H9 (cell line): ENCODE measurements around the gene HCN2. TPM values are rescaled to one million over a fixed set of nuclear protein-coding genes. Genes with fewer than 3 reads are reported as not detected.

Source experiments
- DNase-seq: peaks from one replicate; pipeline ENCODE4 v3.0.0-alpha.2; 2017
- H2AFZ ChIP-seq: one replicate; pipeline ENCODE4 v1.6.1; 2013; ENCODE audit warnings: mild to moderate bottlenecking, low read length, control low read depth, moderate library complexity
- H2AK5ac ChIP-seq: 2 replicates; pipeline ENCODE4 v1.6.1; 2013; ENCODE audit warnings: low read length, control low read depth, mixed read lengths; ENCODE audit not compliant: insufficient read length
- H2BK120ac ChIP-seq: one replicate; pipeline ENCODE4 v1.6.1; 2013; ENCODE audit warnings: low read depth, mild to moderate bottlenecking, low read length, control low read depth, inconsistent platforms; ENCODE audit not compliant: poor library complexity, severe bottlenecking
- H2BK12ac ChIP-seq: 2 replicates; pipeline ENCODE4 v1.6.1; 2013; ENCODE audit warnings: low read length, control low read depth, mixed read lengths, low read depth; ENCODE audit not compliant: insufficient read length
- H2BK15ac ChIP-seq: 2 replicates; pipeline ENCODE4 v1.6.1; 2013; ENCODE audit warnings: low read depth, low read length, control low read depth
- H2BK20ac ChIP-seq: one replicate; pipeline ENCODE4 v1.6.1; 2013; ENCODE audit warnings: low read depth, mild to moderate bottlenecking, low read length, control low read depth, inconsistent platforms; ENCODE audit not compliant: poor library complexity, severe bottlenecking
- H2BK5ac ChIP-seq: 2 replicates; pipeline ENCODE4 v1.6.1; 2013; ENCODE audit warnings: low read length, control low read depth, mixed read lengths; ENCODE audit not compliant: insufficient read length
- H3K14ac ChIP-seq: 2 replicates; pipeline ENCODE4 v1.6.1; 2013; ENCODE audit warnings: low read length, control low read depth; ENCODE audit not compliant: insufficient read depth
- H3K18ac ChIP-seq: 2 replicates; pipeline ENCODE4 v1.6.1; 2013; ENCODE audit warnings: low read depth, mild to moderate bottlenecking, mixed read lengths, low read length, control low read depth; ENCODE audit not compliant: insufficient read length
- H3K23ac ChIP-seq: 2 replicates; pipeline ENCODE4 v1.6.1; 2013; ENCODE audit warnings: low read length, control low read depth, mixed read lengths, low read depth; ENCODE audit not compliant: insufficient read length
- H3K23me2 ChIP-seq: 2 replicates; pipeline ENCODE4 v1.6.1; 2013; ENCODE audit warnings: low read depth, mild to moderate bottlenecking, mixed read lengths, low read length, control low read depth; ENCODE audit not compliant: insufficient read length, poor library complexity, severe bottlenecking
- H3K27ac ChIP-seq: 2 replicates; pipeline ENCODE4 v1.5.1; 2013; ENCODE audit warnings: low read length, control low read depth, mixed read lengths, low read depth; ENCODE audit not compliant: insufficient read length
- H3K27me3 ChIP-seq: 2 replicates; pipeline ENCODE4 v1.6.1; 2013; ENCODE audit warnings: low read length, control low read depth, inconsistent platforms; ENCODE audit not compliant: insufficient read depth
- H3K4ac ChIP-seq: 2 replicates; pipeline ENCODE4 v1.6.1; 2013; ENCODE audit warnings: low read depth, mild to moderate bottlenecking, control low read depth, inconsistent platforms, low read length, moderate library complexity
- H3K4me1 ChIP-seq: 2 replicates; pipeline ENCODE4 v1.6.1; 2013; ENCODE audit warnings: low read length, control low read depth, inconsistent platforms; ENCODE audit not compliant: insufficient read depth
- H3K4me2 ChIP-seq: 2 replicates; pipeline ENCODE4 v1.6.1; 2013; ENCODE audit warnings: low read length, control low read depth, mixed read lengths; ENCODE audit not compliant: insufficient read length, insufficient read depth
- H3K56ac ChIP-seq: 2 replicates; pipeline ENCODE4 v1.6.1; 2013; ENCODE audit warnings: low read depth, mild to moderate bottlenecking, mixed read lengths, low read length, control low read depth; ENCODE audit not compliant: insufficient read length
- H3K79me1 ChIP-seq: 2 replicates; pipeline ENCODE4 v1.6.1; 2013; ENCODE audit warnings: low read depth, mild to moderate bottlenecking, moderate library complexity, low read length, control low read depth, inconsistent platforms; ENCODE audit not compliant: insufficient read depth, poor library complexity, severe bottlenecking
- H3K79me2 ChIP-seq: 2 replicates; pipeline ENCODE4 v1.6.1; 2013; ENCODE audit warnings: low read length, control low read depth, inconsistent platforms; ENCODE audit not compliant: insufficient read depth
- H3K9ac ChIP-seq: 2 replicates; pipeline ENCODE4 v1.6.1; 2013; ENCODE audit warnings: low read length, control low read depth, mixed read lengths; ENCODE audit not compliant: insufficient read length; ENCODE audit errors: extremely low read depth
- H3K9me3 ChIP-seq: one replicate; pipeline ENCODE4 v1.6.1; 2013; ENCODE audit warnings: low read depth, low read length, inconsistent platforms; ENCODE audit not compliant: control insufficient read depth
- H3T11ph ChIP-seq: one replicate; pipeline ENCODE4 v1.6.1; 2013; ENCODE audit warnings: mild to moderate bottlenecking, low read length, control low read depth, inconsistent platforms
- H4K20me1 ChIP-seq: one replicate; pipeline ENCODE4 v1.6.1; 2013; ENCODE audit not compliant: control insufficient read depth, insufficient read length, insufficient read depth
- H4K5ac ChIP-seq: 2 replicates; pipeline ENCODE4 v1.6.1; 2013; ENCODE audit warnings: low read depth, mild to moderate bottlenecking, mixed read lengths, low read length, control low read depth; ENCODE audit not compliant: insufficient read length
- H4K8ac ChIP-seq: replicated peaks from 2 replicates; pipeline ENCODE4 v1.6.1; 2013; ENCODE audit warnings: low read length, control low read depth, mixed read lengths, low read depth; ENCODE audit not compliant: insufficient read length
- H4K91ac ChIP-seq: 2 replicates; pipeline ENCODE4 v1.6.1; 2013; ENCODE audit warnings: low read depth, mild to moderate bottlenecking, moderate library complexity, mixed read lengths, low read length, control low read depth; ENCODE audit not compliant: insufficient read length
- H3K27ac Mint-ChIP-seq, 3 experiments: 2 replicates in 2 of 3; 3 replicates in 1 of 3; pipeline ENCODE4 v1.8.0; 2020 to 2021; ENCODE audit warnings: mixed read lengths in 3 of 3, mild to moderate bottlenecking in 1 of 3, moderate library complexity in 1 of 3
- H3K27me3 Mint-ChIP-seq: 2 replicates; pipeline ENCODE4 v1.8.0; 2021; ENCODE audit warnings: low read depth, mild to moderate bottlenecking, moderate library complexity, mixed read lengths
- H3K36me3 Mint-ChIP-seq, 3 experiments: 2 replicates in 2 of 3; 3 replicates in 1 of 3; pipeline ENCODE4 v1.8.0; 2020 to 2021; ENCODE audit warnings: low read depth in 3 of 3, mixed read lengths in 3 of 3; ENCODE audit not compliant: insufficient read depth in 1 of 3
- H3K4me1 Mint-ChIP-seq, 2 experiments: 2 replicates each; pipeline ENCODE4 v1.8.0; 2020; ENCODE audit warnings: mixed read lengths in 2 of 2
- H3K4me3 Mint-ChIP-seq, 2 experiments: 2 replicates in 1 of 2; 3 replicates in 1 of 2; pipeline ENCODE4 v1.8.0; 2020 to 2021; ENCODE audit warnings: mild to moderate bottlenecking in 2 of 2, mixed read lengths in 2 of 2, moderate library complexity in 1 of 2
- H3K9me3 Mint-ChIP-seq, 2 experiments: 2 replicates in 1 of 2; 3 replicates in 1 of 2; pipeline ENCODE4 v1.8.0; 2020; ENCODE audit warnings: mild to moderate bottlenecking in 2 of 2, mixed read lengths in 2 of 2, moderate library complexity in 1 of 2
- WGBS: extraction: QIAGEN DNeasy Blood & Tissue Kit; methylation state at CpG from one replicate; pipeline ENCODE4 v1.1.7; 2013; ENCODE audit warnings: missing lambda C conversion rate, low lambda C conversion rate, mixed read lengths; ENCODE audit not compliant: insufficient read length; ENCODE audit errors: extremely low coverage; 5-methylcytosine and 5-hydroxymethylcytosine counted together
- total RNA-seq: library from RNA; stranded (reverse); gene quantifications from 2 replicates; pipeline ENCODE4 v1.2.1, GENCODE V29; 2021
- TF ChIP-seq, protein P1 (sequence below): fragments of 200-600 bp; sonication (generic); conservative IDR thresholded peaks from 3 replicates; pipeline ENCODE4 v1.8.0; 2021; ENCODE audit warnings: antibody characterized with exemption, mild to moderate bottlenecking

HCN2 gene
- total RNA-seq, 1 experiment from 2014 or later = 3.7 TPM

DNA sequence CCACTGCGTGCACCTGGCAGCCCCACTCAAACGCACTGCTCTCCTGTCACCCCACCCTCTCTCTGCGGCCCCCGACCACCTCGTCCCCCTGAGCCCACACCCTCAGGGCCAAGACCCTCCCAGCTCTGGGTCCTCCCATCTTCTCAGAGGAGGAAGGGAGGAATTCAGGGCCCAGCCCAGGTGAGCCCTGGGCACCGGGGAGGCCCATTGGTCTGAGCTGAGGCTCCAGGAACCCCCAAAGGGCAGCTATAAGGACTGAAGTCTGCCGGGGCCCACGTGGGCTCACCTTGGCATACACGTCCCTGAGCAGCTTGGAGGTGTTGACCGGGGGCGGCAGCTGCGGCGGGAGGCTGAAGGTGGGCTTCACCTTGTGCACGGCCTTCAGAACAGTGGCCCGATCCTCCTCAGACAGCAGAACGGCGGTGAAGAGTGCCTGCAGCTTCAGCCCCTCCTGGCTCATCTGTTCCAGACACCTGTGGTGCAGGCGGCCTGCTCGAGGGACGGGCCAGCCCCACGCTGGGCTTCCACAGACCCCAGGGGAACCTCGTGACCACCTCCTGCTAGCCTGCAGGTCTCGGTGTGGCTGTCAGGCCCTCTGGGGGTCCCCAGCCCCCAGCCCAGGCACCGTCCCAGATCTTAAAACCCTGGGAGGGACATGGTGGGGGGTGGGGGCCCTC, 34.9 kb downstream of the HCN2 start:
- no CpG with 5 or more reads among the region's 24 CpGs for WGBS
- H3K56ac ChIP-seq = no peak overlapping the region
- H4K8ac ChIP-seq = no peak overlapping the region
- no peak overlapping the region for H2BK20ac ChIP-seq
- no peak overlapping the region for H2BK12ac ChIP-seq
- Mint-ChIP-seq H3K4me3 (no peak overlapping the region), H3K4me1 (0 out of 4 replicates have a peak, but pooled peaks cover 0 to 2% of the 10 kb centered on the region in 2 experiments), H3K27ac (peak overlapping the region in 1 of 3 experiments; percentile 61; a peak in 1 of 7 replicates), H3K27me3 (no peaks in the 10 kb centered on the region), H3K36me3 (peaks cover 25 to 52% (median 45%) of the 10 kb centered on the region in 3 experiments; a peak in 6 of 7 replicates), H3K9me3 (no peaks in the 10 kb centered on the region)
- no peak overlapping the region for H2AK5ac ChIP-seq
- H3K9me3 ChIP-seq = no peaks in the 10 kb centered on the region
- H3K27me3 ChIP-seq = no peaks in the 10 kb centered on the region
- H2BK120ac ChIP-seq = no peak overlapping the region
- peaks cover 5% of the 10 kb centered on the region for H3K79me1 ChIP-seq
- H3K18ac ChIP-seq = no peak overlapping the region
- no peak overlapping the region for H2BK15ac ChIP-seq
- H4K5ac ChIP-seq = no peak overlapping the region
- H2AFZ ChIP-seq = no peak overlapping the region
- TF ChIP-seq, protein P1, sequence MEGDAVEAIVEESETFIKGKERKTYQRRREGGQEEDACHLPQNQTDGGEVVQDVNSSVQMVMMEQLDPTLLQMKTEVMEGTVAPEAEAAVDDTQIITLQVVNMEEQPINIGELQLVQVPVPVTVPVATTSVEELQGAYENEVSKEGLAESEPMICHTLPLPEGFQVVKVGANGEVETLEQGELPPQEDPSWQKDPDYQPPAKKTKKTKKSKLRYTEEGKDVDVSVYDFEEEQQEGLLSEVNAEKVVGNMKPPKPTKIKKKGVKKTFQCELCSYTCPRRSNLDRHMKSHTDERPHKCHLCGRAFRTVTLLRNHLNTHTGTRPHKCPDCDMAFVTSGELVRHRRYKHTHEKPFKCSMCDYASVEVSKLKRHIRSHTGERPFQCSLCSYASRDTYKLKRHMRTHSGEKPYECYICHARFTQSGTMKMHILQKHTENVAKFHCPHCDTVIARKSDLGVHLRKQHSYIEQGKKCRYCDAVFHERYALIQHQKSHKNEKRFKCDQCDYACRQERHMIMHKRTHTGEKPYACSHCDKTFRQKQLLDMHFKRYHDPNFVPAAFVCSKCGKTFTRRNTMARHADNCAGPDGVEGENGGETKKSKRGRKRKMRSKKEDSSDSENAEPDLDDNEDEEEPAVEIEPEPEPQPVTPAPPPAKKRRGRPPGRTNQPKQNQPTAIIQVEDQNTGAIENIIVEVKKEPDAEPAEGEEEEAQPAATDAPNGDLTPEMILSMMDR = no peak
- H4K91ac ChIP-seq = no peak overlapping the region
- no peak overlapping the region for H3K9ac ChIP-seq
- no peak for DNase-seq
- no peak overlapping the region for H3K4me2 ChIP-seq
- H3K27ac ChIP-seq = no peak overlapping the region
- no peaks in the 10 kb centered on the region for H3K23me2 ChIP-seq
- H3K14ac ChIP-seq = no peak overlapping the region
- H3K4me1 ChIP-seq = no peaks in the 10 kb centered on the region
- no peak overlapping the region for H3K4ac ChIP-seq
- no peak overlapping the region for H3K23ac ChIP-seq
- no peak overlapping the region for H2BK5ac ChIP-seq
- no peaks in the 10 kb centered on the region for H3K79me2 ChIP-seq
- no peaks in the 10 kb centered on the region for H4K20me1 ChIP-seq
- no peak overlapping the region for H3T11ph ChIP-seq
